ENCODE data around the gene LHPP. TPM values are rescaled to one million over a fixed set of nuclear protein-coding genes. Genes with fewer than 3 reads are reported as not detected.
"Not testable (repeated sequence)": the region's sequence is repeated elsewhere in the genome, so short reads cannot be mapped to it uniquely, and the experiment has no call there.

The LHPP gene
- total RNA-seq, 4 donors from 2014 or later, result 8.7 to 19.9 (median 15.5) TPM

DNA sequence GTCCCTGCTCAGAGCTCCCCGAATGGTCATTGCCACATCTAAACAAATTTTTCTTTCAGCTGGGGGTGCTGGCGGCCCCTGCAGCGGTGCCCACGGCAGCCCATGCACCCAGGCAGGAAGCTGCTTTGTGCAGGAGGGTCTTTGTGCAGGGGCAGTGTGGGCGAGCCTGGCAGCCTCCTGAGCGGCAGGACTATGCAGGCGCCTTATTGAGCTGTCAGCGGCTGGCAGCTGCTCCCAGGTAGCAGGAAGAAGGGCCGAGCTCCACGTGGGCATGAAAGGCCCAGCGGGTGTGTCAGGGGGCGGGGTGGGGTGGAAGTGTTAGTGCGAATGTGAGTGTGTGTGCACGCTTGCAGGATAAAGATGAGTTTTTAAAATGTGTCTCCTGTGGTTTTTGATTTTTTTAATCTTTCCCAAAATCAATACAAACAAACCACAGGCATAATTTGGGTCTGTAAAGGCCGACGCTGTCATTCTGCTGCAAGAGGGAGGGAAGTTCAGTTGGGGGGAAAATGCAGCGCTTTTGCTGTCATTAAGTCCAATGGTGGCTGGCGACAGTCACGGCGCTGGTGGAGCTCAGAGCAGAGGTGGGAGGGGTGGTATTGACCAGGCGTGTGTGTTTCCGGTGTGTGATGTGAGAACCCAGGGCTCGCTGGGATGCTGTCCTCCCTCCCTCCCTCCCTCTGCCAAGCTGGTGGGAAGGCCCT lies 83.9 kb downstream of the LHPP start:
- no peak overlapping the region for H3K4me3 ChIP-seq (ENCODE audit: low read depth, poor library complexity, severe bottlenecking)

DNA sequence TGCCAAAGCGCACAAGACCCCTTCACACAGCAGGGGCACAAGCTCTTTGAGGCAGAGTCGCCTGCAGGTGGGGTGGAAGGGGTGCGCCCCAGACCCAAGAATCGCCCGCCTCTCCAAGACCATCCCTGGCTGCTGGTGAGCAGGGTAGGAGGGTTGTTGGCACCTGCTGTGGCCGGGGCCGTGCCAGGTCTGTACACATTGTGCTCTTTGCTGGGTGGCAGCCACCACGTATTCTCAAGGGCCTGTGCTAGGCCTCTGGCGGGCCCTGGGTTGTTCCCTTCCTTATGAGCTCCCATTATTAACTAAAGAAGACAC lies 84.4 kb downstream of the LHPP start:
- no peak for DNase-seq (ENCODE audit: low spot score in 2 of 2)
- 87 to 92% methylated on average over 5 to 9 of the region's 9 CpGs for WGBS, 2 donors
- H3K4me3 ChIP-seq (ENCODE audit: low read depth, poor library complexity, severe bottlenecking), result no peak overlapping the region
- TF ChIP-seq POLR2A (IDR thresholded peaks at IDR 0.05) (no peak), CTCF (IDR thresholded peaks at IDR 0.05) (no peak)
- intact Hi-C loops (cut with DNase I; ENCODE audit: low total_unique reads), result no loop called here

More for the DNA sequence above, 83.9 kb downstream of the LHPP start:
- no peak for DNase-seq (ENCODE audit: low spot score in 2 of 2)
- intact Hi-C loops (cut with DNase I; ENCODE audit: low total_unique reads), result no loop called here
- 70 to 77% methylated on average over 23 of the region's 23 CpGs for WGBS, 2 donors
- TF ChIP-seq POLR2A (IDR thresholded peaks at IDR 0.05) (no peak), CTCF (IDR thresholded peaks at IDR 0.05) (no peak)

GRCh38 chr10:124546957-124547646 lies 85.5 kb downstream of the LHPP start:
- intact Hi-C loops (cut with DNase I; ENCODE audit: low total_unique reads), result no loop called here
- H3K4me3 ChIP-seq (ENCODE audit: low read depth, poor library complexity, severe bottlenecking), result no peak overlapping the region
- 77 to 85% methylated on average over 13 to 15 of the region's 15 CpGs for WGBS, 2 donors
- DNase-seq (ENCODE audit: low spot score in 2 of 2), result no peak
- no peak for TF ChIP-seq CTCF (IDR thresholded peaks at IDR 0.05)
- TF ChIP-seq POLR2A (IDR thresholded peaks at IDR 0.05), result no peak

DNA sequence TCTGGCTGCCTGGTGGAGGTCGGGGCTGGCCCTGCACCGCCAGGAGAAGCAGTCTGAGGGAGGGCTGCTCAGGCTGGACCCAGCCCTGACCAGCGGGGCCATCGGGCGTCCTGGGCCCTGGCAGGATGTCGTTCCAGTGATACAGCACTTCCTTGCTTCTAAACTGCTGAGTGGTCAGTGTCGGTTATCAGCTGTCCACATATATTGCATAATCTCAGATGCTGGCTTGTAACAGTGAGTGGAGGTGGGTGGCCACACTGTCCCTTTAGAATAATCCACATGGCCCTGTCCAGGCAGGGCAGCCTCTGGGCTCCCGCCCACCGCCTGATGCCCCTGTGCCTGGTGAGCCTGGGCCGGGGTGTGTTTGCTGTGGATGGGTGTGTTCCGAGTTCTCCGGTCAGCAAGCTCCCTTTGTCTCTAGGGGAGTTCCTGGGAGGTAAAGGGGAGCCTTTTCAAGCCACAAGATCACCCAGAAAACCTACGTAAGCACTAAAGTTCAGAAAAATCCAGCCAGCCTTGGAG lies 86.1 kb downstream of the LHPP start:
- 73 to 81% methylated on average over 10 to 13 of the region's 13 CpGs for WGBS, 2 donors
- H3K4me3 ChIP-seq (ENCODE audit: low read depth, poor library complexity, severe bottlenecking), result no peak overlapping the region
- TF ChIP-seq CTCF (IDR thresholded peaks at IDR 0.05), result no peak
- no peak for TF ChIP-seq POLR2A (IDR thresholded peaks at IDR 0.05)
- intact Hi-C loops (cut with DNase I; ENCODE audit: low total_unique reads), result no loop called here
- no peak for DNase-seq (ENCODE audit: low spot score in 2 of 2)

DNA sequence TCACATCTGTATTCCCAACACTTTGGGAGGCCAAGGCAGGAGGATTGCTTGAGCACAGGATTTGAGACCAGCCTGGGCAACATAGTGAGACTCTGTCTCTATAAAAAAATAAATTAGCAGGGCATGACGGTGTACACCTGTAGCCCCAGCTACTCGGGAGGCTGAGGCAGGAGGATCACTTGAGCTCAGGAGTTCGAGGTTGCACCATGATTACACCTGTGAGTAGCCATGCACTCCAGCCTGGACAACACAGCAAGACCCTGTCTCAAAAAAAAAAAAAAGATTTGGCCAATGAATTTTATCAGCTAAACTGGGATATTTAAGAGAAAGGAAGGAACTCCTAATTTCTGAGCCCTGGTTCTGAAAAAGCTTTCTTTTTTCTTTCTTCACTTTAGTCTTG lies 87.5 kb downstream of the LHPP start:
- DNase-seq (ENCODE audit: low spot score in 2 of 2); H3K4me3 ChIP-seq (ENCODE audit: low read depth, poor library complexity, severe bottlenecking); intact Hi-C loops (cut with DNase I; ENCODE audit: low total_unique reads): not testable (repeated sequence)
- WGBS, 2 donors, result 92 to 97% methylated on average over 3 of the region's 3 CpGs

DNA sequence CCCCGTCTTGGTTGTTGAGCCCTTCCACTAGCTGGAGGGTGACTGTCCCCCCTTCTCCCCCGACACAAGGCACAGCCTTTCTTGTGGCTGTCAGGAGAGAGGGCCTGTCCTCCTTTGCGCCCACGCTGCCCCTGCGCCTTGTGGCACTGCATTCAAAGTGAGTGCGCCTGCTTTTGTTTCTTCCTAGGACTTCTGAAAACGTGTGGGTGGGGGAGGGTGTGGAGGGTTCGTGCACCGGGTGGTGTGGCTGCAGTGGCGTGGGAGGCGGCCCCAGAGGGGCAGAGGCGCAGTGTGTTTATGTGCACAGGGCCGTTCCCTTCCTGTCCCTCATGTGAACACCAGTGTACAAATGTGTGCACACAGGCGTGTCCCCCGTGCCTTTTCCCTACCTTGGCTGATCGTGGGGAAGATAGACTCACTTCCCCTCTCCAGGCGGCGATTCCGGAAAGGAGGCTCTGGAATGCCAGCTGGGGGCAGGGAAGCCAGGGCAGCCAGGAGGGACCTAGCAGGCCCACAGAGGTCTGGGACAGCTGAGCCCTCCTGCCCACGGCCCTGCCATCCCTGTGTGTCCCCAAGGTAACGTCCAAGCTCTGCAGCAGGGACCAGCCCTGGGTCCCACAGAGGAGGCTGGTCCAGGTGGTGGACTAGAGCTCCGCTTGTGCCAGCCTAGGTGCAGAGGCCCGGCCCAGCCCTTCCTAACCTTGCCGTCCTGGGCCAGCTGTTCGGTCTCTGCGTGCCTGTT lies 88.8 kb downstream of the LHPP start:
- no peak for DNase-seq (ENCODE audit: low spot score in 2 of 2)
- TF ChIP-seq POLR2A (IDR thresholded peaks at IDR 0.05), result no peak
- no peak for TF ChIP-seq CTCF (IDR thresholded peaks at IDR 0.05)
- 86 to 88% methylated on average over 21 to 26 of the region's 26 CpGs for WGBS, 2 donors
- H3K4me3 ChIP-seq (ENCODE audit: low read depth, poor library complexity, severe bottlenecking), result no peak overlapping the region
- intact Hi-C loops (cut with DNase I; ENCODE audit: low total_unique reads), result no loop called here
